ENCODE measurements around the gene UMODL1.

DNA sequence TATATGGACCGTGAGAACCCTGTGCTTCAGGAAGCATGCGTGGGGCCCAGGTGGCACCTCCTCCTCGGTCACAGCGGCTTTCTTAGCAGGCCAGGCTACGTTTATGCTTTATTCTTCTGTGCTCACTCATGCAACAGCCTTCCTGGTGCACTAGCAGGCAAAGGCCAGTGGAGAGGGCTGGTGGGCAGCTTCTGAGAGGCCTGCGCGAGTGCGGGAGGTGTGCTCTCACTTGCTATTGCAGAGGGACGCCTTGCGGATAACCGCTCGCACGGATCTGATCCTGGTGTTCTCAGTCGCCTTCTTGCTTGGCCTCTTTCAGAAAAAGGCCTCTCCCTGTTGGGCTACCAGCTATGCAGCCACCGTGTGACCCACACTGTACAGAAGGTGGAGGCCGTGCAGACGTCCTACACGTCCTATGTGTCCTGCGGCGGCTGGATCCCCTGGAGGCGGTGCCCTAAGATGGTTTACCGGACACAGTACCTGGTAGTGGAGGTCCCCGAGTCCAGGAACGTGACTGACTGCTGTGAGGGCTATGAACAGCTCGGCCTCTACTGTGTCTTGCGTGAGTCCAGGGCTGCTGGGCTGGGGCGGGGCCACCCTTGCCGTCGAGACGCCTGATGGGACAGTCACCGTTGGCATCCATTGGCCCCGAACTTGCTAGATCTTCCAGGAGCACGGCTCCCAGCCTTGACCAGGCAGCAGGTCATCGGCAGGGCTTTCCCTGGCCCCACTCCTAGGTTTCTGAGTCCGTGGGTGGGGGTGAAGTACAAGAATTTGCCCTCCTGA lies 4.8 kb downstream of the UMODL1 start:
- TF ChIP-seq, protein P1, sequence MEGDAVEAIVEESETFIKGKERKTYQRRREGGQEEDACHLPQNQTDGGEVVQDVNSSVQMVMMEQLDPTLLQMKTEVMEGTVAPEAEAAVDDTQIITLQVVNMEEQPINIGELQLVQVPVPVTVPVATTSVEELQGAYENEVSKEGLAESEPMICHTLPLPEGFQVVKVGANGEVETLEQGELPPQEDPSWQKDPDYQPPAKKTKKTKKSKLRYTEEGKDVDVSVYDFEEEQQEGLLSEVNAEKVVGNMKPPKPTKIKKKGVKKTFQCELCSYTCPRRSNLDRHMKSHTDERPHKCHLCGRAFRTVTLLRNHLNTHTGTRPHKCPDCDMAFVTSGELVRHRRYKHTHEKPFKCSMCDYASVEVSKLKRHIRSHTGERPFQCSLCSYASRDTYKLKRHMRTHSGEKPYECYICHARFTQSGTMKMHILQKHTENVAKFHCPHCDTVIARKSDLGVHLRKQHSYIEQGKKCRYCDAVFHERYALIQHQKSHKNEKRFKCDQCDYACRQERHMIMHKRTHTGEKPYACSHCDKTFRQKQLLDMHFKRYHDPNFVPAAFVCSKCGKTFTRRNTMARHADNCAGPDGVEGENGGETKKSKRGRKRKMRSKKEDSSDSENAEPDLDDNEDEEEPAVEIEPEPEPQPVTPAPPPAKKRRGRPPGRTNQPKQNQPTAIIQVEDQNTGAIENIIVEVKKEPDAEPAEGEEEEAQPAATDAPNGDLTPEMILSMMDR (IDR thresholded peaks at IDR 0.05) = no peak
- no peak for TF ChIP-seq POLR2AphosphoS5 (IDR thresholded peaks at IDR 0.05)
- TF ChIP-seq POLR2A (IDR thresholded peaks at IDR 0.05) = no peak
- no peak for TF ChIP-seq EP300 (IDR thresholded peaks at IDR 0.05)

Measured in suprapubic skin (tissue), 4 donors.